Lower leg skin (tissue), 3 donors: Measurements from ENCODE around the gene AMPH.

Experiments used
- CTCF ChIP-seq, 3 donors: fragments of 450-650 bp; IDR thresholded peaks; one replicate each; pipeline ENCODE4 v1.5.1; 2016; ENCODE audit warnings: antibody characterized with exemption in 3 of 3, mild to moderate bottlenecking in 3 of 3, moderate library complexity in 2 of 3
- POLR2A ChIP-seq, 2 donors: fragments of 450-650 bp; IDR thresholded peaks; one replicate each; pipeline ENCODE4 v1.6.1; 2016 to 2017; ENCODE audit warnings: antibody characterized with exemption in 2 of 2, mild to moderate bottlenecking in 1 of 2, moderate library complexity in 1 of 2

GRCh38 chr7:38678698-38679054, 47.5 kb upstream of the AMPH start:
- TF ChIP-seq POLR2A (IDR thresholded peaks at IDR 0.05) (no peak), CTCF (IDR thresholded peaks at IDR 0.05) (no peak)
